A673 (cell line): ENCODE data around the gene LPAR2. TPM values are rescaled to one million over a fixed set of nuclear protein-coding genes. Genes with fewer than 3 reads are reported as not detected.

Experiments used
- BruUV-seq: library from RNA; stranded (reverse); fragments of 400-500 nt; replicated peaks from 2 replicates; lab custom pipeline; 2021; lab: Mats Ljungman, UMichigan
- CTCF ChIA-PET: fragments of 300-600 bp; sonication (Branson Sonifier 250); formaldehyde crosslinking; loops from one replicate; lab custom pipeline; 2022; ENCODE audit warnings: antibody characterized with exemption; lab: Charles Lee
- POLR2A ChIA-PET: fragments of 300-600 bp; sonication (Branson Sonifier 250); formaldehyde crosslinking; loops from one replicate; lab custom pipeline; 2022; ENCODE audit warnings: antibody characterized with exemption; ENCODE audit not compliant: low non-redundant PET; lab: Charles Lee
- DNase-seq: peaks from one replicate; pipeline ENCODE4 v3.0.0-alpha.2; 2015; ENCODE audit warnings: low spot score
- H3K27ac ChIP-seq: fragments of 200-600 bp; sonication (generic); 2 replicates; pipeline ENCODE4 v1.5.1; 2016; ENCODE audit warnings: mixed run types, low read depth, mild to moderate bottlenecking, mixed read lengths, antibody characterized with exemption, low read length; ENCODE audit not compliant: poor library complexity, severe bottlenecking
- H3K27me3 ChIP-seq: fragments of 200-600 bp; sonication (generic); replicated peaks from 2 replicates; pipeline ENCODE4 v1.6.1; 2017; ENCODE audit warnings: mixed run types, low read depth, mild to moderate bottlenecking, mixed read lengths, antibody characterized with exemption, low read length; ENCODE audit not compliant: insufficient read depth, poor library complexity
- H3K36me3 ChIP-seq: fragments of 200-600 bp; sonication (generic); 2 replicates; pipeline ENCODE4 v1.6.1; 2016; ENCODE audit warnings: mixed run types, mild to moderate bottlenecking, mixed read lengths, antibody characterized with exemption, low read length; ENCODE audit not compliant: insufficient read depth, poor library complexity, severe bottlenecking
- H3K4me1 ChIP-seq: fragments of 200-600 bp; sonication (generic); 2 replicates; pipeline ENCODE4 v1.6.1; 2017; ENCODE audit warnings: mixed run types, mild to moderate bottlenecking, mixed read lengths, antibody characterized with exemption, low read length; ENCODE audit not compliant: insufficient read depth, poor library complexity, severe bottlenecking
- H3K4me3 ChIP-seq: fragments of 200-600 bp; sonication (generic); 2 replicates; pipeline ENCODE4 v1.5.1; 2016; ENCODE audit warnings: low read depth, mixed run types, mild to moderate bottlenecking, mixed read lengths, low read length; ENCODE audit not compliant: poor library complexity, severe bottlenecking
- H3K9me3 ChIP-seq: fragments of 200-600 bp; sonication (generic); 2 replicates; pipeline ENCODE4 v1.6.1; 2016; ENCODE audit warnings: mixed run types, low read depth, mild to moderate bottlenecking, mixed read lengths, antibody characterized with exemption, low read length; ENCODE audit not compliant: poor library complexity, severe bottlenecking
- EZH2 ChIP-seq: fragments of 200-600 bp; sonication (generic); IDR thresholded peaks from 2 replicates; pipeline ENCODE4 v1.6.1; 2017; ENCODE audit warnings: borderline replicate concordance, low read depth, mild to moderate bottlenecking, mixed read lengths, antibody characterized with exemption, low read length; ENCODE audit not compliant: poor library complexity, severe bottlenecking
- intact Hi-C: fragments of 100-400 bp; cut with micrococcal nuclease; formaldehyde crosslinking; loops from one replicate; pipeline ENCODE4 v1.10.0; 2022; ENCODE audit not compliant: unreplicated experiment
- total RNA-seq: library from RNA; stranded (reverse); gene quantifications from 2 replicates; pipeline ENCODE4 v1.2.3, GENCODE V29; 2021
- TF ChIP-seq, protein P1 (sequence below): fragments of 300-800, 200-600 bp; sonication (generic); conservative IDR thresholded peaks from 2 replicates; pipeline ENCODE4 v1.5.1; 2017; ENCODE audit warnings: low read depth, mild to moderate bottlenecking, antibody characterized with exemption, low read length, moderate library complexity, mixed read lengths

LPAR2 gene
- total RNA-seq, 1 experiment from 2014 or later, result 17.2 TPM

DNA sequence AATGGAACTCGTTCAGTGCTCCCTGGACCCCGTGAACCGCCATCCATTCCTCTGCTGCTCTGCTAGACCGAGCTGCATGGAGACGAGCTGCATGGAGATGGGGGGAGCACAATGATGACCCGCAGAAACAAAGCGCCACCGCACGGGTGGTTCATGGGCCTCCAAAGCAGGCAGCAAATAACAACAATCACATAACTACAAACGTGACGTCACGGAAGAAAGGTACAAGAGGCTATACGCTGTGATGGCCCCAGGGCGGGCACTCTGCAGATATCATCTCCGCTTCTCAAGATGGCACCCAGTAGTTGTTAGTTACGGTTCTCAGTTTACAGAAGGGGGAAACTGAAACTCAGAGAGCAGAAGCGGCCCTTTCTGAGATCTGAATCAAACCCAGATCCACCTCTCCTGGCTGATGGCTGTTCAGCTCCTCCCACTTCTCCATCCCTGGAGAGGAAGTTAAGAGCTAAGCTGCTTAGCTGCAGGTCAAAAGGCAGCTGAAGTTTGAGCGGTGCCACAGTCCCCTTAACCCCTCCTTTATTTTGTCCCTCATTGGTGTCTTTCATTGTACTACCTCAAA is 33.7 kb upstream of the LPAR2 start:
- DNase-seq, result peak; percentile 18
- no TSS peak for BruUV-seq
- TF ChIP-seq EZH2, result no peak
- TF ChIP-seq, protein P1, sequence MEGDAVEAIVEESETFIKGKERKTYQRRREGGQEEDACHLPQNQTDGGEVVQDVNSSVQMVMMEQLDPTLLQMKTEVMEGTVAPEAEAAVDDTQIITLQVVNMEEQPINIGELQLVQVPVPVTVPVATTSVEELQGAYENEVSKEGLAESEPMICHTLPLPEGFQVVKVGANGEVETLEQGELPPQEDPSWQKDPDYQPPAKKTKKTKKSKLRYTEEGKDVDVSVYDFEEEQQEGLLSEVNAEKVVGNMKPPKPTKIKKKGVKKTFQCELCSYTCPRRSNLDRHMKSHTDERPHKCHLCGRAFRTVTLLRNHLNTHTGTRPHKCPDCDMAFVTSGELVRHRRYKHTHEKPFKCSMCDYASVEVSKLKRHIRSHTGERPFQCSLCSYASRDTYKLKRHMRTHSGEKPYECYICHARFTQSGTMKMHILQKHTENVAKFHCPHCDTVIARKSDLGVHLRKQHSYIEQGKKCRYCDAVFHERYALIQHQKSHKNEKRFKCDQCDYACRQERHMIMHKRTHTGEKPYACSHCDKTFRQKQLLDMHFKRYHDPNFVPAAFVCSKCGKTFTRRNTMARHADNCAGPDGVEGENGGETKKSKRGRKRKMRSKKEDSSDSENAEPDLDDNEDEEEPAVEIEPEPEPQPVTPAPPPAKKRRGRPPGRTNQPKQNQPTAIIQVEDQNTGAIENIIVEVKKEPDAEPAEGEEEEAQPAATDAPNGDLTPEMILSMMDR, result no peak
- H3K4me3 ChIP-seq, result peak overlapping the region; percentile 86
- POLR2A ChIA-PET, result interaction anchor here (0.7 kb wide), 1 partner anchor 130 kb away, joined by 8 read pairs; no protein-coding TSS in a partner anchor
- H3K4me1 ChIP-seq, result peaks cover 12% of the 10 kb centered on the region
- H3K27ac ChIP-seq, result no peak overlapping the region
- H3K9me3 ChIP-seq, result no peaks in the 10 kb centered on the region
- no peaks in the 10 kb centered on the region for H3K27me3 ChIP-seq
- H3K36me3 ChIP-seq, result peaks cover 27% of the 10 kb centered on the region
- intact Hi-C loops, result no loop called here
- CTCF ChIA-PET, result no interaction called here

DNA sequence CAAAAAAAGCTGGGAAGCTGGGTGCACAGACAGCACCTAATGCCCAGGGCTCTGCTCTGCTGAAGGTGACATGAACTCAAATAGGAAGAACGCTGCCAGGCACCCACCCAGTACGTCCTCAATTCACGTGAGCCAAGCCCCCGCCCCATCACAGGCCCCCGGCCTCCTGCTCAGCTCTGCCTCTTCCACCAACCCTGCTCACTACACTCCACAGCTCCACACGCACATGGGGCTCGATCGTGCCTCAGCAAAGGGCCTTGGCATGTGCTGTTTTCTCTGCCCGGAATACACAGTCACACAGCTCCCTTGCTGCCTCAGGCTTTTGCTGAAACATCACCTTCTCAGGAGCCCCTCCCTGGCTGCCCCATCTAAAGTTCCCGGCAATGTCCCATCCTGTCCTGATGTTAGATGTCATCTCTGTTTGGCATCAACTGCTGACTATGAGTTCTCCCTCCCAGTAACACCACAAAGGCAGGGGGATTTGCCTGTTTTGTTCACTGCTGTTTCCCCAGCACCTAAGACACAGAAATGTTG is 33.2 kb upstream of the LPAR2 start:
- peaks cover 12% of the 10 kb centered on the region for H3K4me1 ChIP-seq
- no peak overlapping the region for H3K27ac ChIP-seq
- H3K27me3 ChIP-seq, result no peaks in the 10 kb centered on the region
- intact Hi-C loops, result no loop called here
- no peaks in the 10 kb centered on the region for H3K9me3 ChIP-seq
- ChIA-PET CTCF (no interaction called here), POLR2A (interaction anchor here (0.8 kb wide), 1 partner anchor 70 kb away, joined by 5 read pairs; no protein-coding TSS in a partner anchor)
- H3K4me3 ChIP-seq, result no peak overlapping the region
- no peak for DNase-seq
- peaks cover 32% of the 10 kb centered on the region for H3K36me3 ChIP-seq
- BruUV-seq, result no TSS peak
- TF ChIP-seq, protein P1, result no peak
- TF ChIP-seq EZH2, result no peak

DNA sequence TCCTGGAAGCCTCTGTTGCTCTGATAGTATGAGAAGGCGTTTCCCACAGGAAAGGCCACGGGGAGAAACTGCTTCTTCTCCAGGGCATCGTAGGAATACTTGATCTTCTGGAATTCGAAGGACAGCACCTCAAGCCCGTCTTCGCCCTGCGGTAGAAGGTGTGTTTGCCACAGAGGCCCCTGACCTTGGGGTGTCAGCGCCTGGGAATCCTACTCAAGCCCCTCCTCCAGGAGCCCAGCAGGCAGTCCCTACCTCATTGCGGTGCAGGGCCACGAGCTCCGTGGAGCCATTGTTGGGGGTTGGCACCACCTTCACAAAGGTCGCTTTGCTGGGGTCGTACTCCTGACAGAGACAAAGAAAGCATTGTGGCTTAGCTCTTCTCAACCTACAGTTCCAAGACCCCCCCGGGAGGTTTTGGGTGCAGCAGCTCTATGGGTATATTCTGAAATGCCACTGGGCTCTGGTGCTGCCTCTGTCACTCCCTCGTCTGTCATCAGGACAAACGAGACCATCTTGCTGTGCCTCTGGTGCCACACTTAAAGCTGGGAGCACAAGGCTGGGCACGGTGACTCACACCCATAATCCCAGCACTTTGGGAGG is 31.7 kb upstream of the LPAR2 start:
- Histone ChIP-seq H3K4me1 (peaks cover 12% of the 10 kb centered on the region), H3K4me3 (no peak overlapping the region), H3K27ac (no peak overlapping the region), H3K27me3 (no peaks in the 10 kb centered on the region), H3K9me3 (no peaks in the 10 kb centered on the region), H3K36me3 (peaks cover 47% of the 10 kb centered on the region)
- intact Hi-C loops, result no loop called here
- TF ChIP-seq, protein P1, result no peak
- no peak for TF ChIP-seq EZH2
- no TSS peak for BruUV-seq
- ChIA-PET POLR2A (no interaction called here), CTCF (no interaction called here)
- DNase-seq, result no peak
